Heart left ventricle (tissue), 16 donors: ENCODE results near the gene HIC1. TPM values are rescaled to one million over a fixed set of nuclear protein-coding genes. Genes with fewer than 3 reads are reported as not detected.

Experiments
- ATAC-seq, 4 donors: fragments of 200-7000 bp; cut with Tn5 transposase; one replicate each; pipeline ENCODE4 v1.9.1; 2020 to 2022; ENCODE audit warnings: moderate library complexity in 4 of 4, mild to moderate bottlenecking in 3 of 4, moderate number of reproducible peaks in 1 of 4
- DNase-seq, 5 donors: peaks; one replicate each; pipeline ENCODE4 v3.0.0-alpha.2; 2020
- H3K27ac ChIP-seq, 12 donors: fragments of 200-600 bp; sonication (generic) in 4 of 12; one replicate each; pipeline versions ENCODE4 v1.5.0 to v1.8.0; 2016 to 2022; ENCODE audit warnings: mild to moderate bottlenecking in 2 of 12
- H3K27me3 ChIP-seq, 9 donors: fragments of 200-600 bp; sonication (generic) in 2 of 9; one replicate each; pipeline versions ENCODE4 v1.5.1 to v1.8.0; 2016 to 2022; ENCODE audit warnings: mild to moderate bottlenecking in 3 of 9
- H3K36me3 ChIP-seq, 9 donors: fragments of 200-600 bp; sonication (generic) in 2 of 9; one replicate each; pipeline versions ENCODE4 v1.5.0 to v1.8.0; 2018 to 2022; ENCODE audit warnings: mild to moderate bottlenecking in 2 of 9
- H3K4me1 ChIP-seq, 12 donors: fragments of 200-600 bp; sonication (generic) in 4 of 12; one replicate each; pipeline versions ENCODE4 v1.5.0 to v1.8.0; 2016 to 2022; ENCODE audit warnings: mild to moderate bottlenecking in 3 of 12
- H3K4me3 ChIP-seq, 12 donors: fragments of 200-600 bp; sonication (generic) in 4 of 12; one replicate each; pipeline versions ENCODE4 v1.5.0 to v1.8.0; 2017 to 2022; ENCODE audit warnings: mild to moderate bottlenecking in 9 of 12, moderate library complexity in 4 of 12
- H3K9me3 ChIP-seq, 12 donors: fragments of 200-600 bp; sonication (generic) in 4 of 12; one replicate each; pipeline versions ENCODE4 v1.5.0 to v1.8.0; 2016 to 2022; ENCODE audit warnings: mild to moderate bottlenecking in 1 of 12
- POLR2A ChIP-seq, 2 donors: fragments of 450-650 bp; IDR thresholded peaks; one replicate each; pipeline ENCODE4 v1.6.1; 2017; ENCODE audit warnings: antibody characterized with exemption in 2 of 2, mild to moderate bottlenecking in 2 of 2, moderate library complexity in 2 of 2
- WGBS, 4 donors: extraction: QIAGEN DNeasy Blood & Tissue Kit in 2 of 4; methylation state at CpG; one replicate each; pipeline versions ENCODE4 v1.1.5 to v1.1.7; 2013 to 2018; 5-methylcytosine and 5-hydroxymethylcytosine counted together
- intact Hi-C, 10 donors: fragments of 100-400 bp; cut with DNase I; formaldehyde crosslinking; loops; one replicate each; pipeline versions ENCODE4 v1.11.1 to v1.14.2; 2022
- polyA plus RNA-seq, 2 donors: library from polyadenylated mRNA; stranded (reverse); fragments of 200-250 nt; gene quantifications; one replicate each; pipeline ENCODE4 v1.2.3, GENCODE V29; 2013
- total RNA-seq, 9 donors: library from RNA; depleted of rRNA in 2 of 9; stranded (reverse); fragments of >200 nt in 2 of 9; fragmentation: NEBNext Ultra II Directional in 3 of 9; extraction: Animal tissue kit (Norgen Biotek cat#: 25700) in 3 of 9; gene quantifications; one replicate each; pipeline versions ENCODE4 v1.1.0 to v1.2.4, GENCODE V29; 2016 to 2023
- TF ChIP-seq, protein P1 (sequence below), 12 donors: fragments of 200-600 bp; sonication (generic) in 4 of 12; IDR thresholded peaks; one replicate each; pipeline versions ENCODE4 v1.5.0 to v1.8.0; 2018 to 2022; ENCODE audit warnings: antibody characterized with exemption in 12 of 12, mild to moderate bottlenecking in 5 of 12
- donor health status: ischemic (EF 13 %, LVEDD 7.1; RV severe dilation, severe dysfunction).
- donor health status: healthy with polysubstance abuse.
- donor health status: DM: no; HTN: yes; CAD: no.
- donor health status: DM: no; HTN: no; CAD: no.
- donor health status: ischemic (EF 25% LVEDD 6.9; RV normal size, moderate dysfunction).
- donor health status: ischemic (EF 25% LVEDD 5.7; RV mildly dilated, moderate dysfunction).
- donor health status: healthy.
- donor health status: DM: yes; HTN: yes; CAD: no.
- donor health status: ischemic (EF 35%, LVEDD 5.7; RV mildly dilated, moderate dysfunction).
- donor health status: nonischemic (EF 11% LVEDD 7.7; RV severe dilation, severe dysfunction).
- donor health status: DM: yes; HTN: yes; CAD: no.
- donor health status: PGD.
- donor health status: ischemic (EF 29% LVEDD 5.4; RV normal size, mild dysfunction).
- donor health status: nonischemic (EF 23%, LVEDD 6.1; RV moderate dilation, normal function).

The HIC1 gene
- total and polyA plus RNA-seq, 11 donors, result 8.3 to 29.6 (median 14.2) TPM

DNA sequence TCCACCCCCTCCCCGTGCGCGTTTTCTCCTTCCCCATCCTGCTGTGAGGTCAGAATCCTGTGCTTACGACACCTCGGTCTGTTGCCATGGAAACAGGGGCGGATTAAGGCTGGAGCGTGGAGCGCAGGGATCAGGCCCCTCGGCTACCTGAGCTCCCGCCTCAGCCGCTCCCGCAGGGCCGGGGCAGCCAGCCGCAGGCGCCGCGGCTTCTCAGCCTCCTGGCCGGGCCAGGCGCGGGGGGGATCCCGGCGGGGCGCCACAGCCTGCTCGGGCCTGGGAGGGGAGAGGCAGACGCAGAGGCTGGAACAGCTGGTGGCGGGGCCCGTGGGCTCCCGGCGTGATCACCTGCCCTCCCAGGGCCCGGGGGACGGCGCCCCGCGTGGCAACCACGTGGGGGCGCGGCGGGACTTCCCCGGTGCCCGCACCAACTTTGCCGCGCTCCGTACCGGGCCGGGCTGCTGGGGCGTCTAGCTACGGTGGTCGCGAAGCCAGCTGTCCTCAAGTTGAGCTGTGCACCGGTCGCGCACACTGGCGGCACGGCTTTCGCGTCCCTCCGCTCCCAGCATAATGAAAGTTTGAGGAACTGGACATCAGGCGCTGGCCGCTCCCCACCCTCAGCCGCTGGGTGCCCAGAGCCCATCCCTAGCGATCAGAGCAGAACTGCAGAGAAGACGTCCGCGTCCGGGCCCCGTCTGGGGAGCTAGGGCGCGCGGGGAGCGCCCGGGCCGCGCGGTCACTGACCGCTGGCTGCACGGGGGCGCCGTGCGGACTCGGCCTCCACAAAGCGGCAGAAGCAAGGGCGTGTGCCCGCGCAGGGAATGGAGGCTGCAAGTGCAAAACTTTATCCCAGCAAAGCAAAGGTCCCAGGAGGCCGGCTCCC lies 31.0 kb upstream of the HIC1 start:
- intact Hi-C loops, result loop anchor here in 4 of 10 donors (2.0 to 10.0 kb wide), 5 partner anchors 52 to 369 kb away; partner anchors contain the start of gene WDR81 (in 1 of the 4)
- H3K27ac ChIP-seq, result peak overlapping the region in 2 of 12 donors; percentile 79 to 88
- TF ChIP-seq, protein P1, sequence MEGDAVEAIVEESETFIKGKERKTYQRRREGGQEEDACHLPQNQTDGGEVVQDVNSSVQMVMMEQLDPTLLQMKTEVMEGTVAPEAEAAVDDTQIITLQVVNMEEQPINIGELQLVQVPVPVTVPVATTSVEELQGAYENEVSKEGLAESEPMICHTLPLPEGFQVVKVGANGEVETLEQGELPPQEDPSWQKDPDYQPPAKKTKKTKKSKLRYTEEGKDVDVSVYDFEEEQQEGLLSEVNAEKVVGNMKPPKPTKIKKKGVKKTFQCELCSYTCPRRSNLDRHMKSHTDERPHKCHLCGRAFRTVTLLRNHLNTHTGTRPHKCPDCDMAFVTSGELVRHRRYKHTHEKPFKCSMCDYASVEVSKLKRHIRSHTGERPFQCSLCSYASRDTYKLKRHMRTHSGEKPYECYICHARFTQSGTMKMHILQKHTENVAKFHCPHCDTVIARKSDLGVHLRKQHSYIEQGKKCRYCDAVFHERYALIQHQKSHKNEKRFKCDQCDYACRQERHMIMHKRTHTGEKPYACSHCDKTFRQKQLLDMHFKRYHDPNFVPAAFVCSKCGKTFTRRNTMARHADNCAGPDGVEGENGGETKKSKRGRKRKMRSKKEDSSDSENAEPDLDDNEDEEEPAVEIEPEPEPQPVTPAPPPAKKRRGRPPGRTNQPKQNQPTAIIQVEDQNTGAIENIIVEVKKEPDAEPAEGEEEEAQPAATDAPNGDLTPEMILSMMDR (IDR thresholded peaks at IDR 0.05), result peak in 1 of 12 donors; percentile 2
- TF ChIP-seq POLR2A (IDR thresholded peaks at IDR 0.05), result no peak
- H3K4me1 ChIP-seq, result peaks cover 3 to 43% (median 26%) of the 10 kb centered on the region in 12 donors
- ATAC-seq (peak in 2 of 4 donors; percentile 4 to 13), DNase-seq (peak in 1 of 5 donors; percentile 57)
- H3K36me3 ChIP-seq, result no peaks in the 10 kb centered on the region
- WGBS, 4 donors, result 2 to 12% (median 4%) methylated on average over 27 to 85 of the region's 85 CpGs
- H3K27me3 ChIP-seq, result peaks cover 0 to 47% (median 0%) of the 10 kb centered on the region in 9 donors
- H3K4me3 ChIP-seq, result peak overlapping the region; percentile 35 to 85 (median 62)
- no peaks in the 10 kb centered on the region for H3K9me3 ChIP-seq

DNA sequence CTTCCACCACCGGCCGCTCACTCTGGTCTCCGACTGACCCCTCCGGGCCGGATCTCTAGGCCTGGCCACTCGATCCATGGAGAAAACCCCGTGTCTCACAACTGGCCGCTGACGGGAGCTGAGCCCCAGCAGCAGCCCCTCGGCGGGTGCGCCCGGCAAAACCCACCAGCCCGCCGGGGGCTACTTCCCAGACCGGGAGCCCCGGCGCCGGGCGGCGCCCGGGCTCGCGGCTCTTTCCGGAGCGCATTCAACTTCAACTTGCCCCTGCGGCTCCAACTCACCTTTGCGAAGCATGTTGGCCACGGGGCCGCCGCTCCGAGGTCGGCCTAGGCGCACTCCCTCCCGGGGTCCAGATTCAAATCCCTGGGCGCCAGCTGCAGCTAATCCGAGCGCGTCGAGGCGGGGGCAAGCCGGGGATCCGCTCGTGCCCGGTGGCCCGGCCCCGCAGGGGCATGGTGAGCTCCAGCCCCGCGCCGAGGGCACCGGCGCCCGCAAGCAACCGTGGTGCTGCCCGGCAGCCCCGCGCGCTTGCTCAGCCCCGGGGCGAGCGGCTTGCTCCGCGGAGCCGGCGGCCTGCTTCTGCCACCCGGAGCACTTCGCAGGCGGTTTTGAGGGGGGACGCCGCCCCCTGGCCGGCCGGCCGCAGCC lies 30.2 kb upstream of the HIC1 start:
- 1 to 4% (median 1%) methylated on average over 28 to 73 of the region's 73 CpGs for WGBS, 4 donors
- ATAC-seq (peak in 1 of 4 donors; percentile 2), DNase-seq (no peak)
- H3K4me1 ChIP-seq, result peaks cover 3 to 46% (median 29%) of the 10 kb centered on the region in 12 donors
- H3K4me3 ChIP-seq, result peak overlapping the region; percentile 35 to 85 (median 62)
- no peaks in the 10 kb centered on the region for H3K36me3 ChIP-seq
- no peaks in the 10 kb centered on the region for H3K9me3 ChIP-seq
- H3K27me3 ChIP-seq, result peaks cover 0 to 50% (median 0%) of the 10 kb centered on the region in 9 donors
- intact Hi-C loops, result loop anchor here in 6 of 10 donors (1.0 to 10.0 kb wide), 9 partner anchors 52 to 372 kb away; partner anchors contain the start of gene WDR81 (in 1 of the 6)
- TF ChIP-seq, protein P1 (IDR thresholded peaks at IDR 0.05), result no peak
- no peak for TF ChIP-seq POLR2A (IDR thresholded peaks at IDR 0.05)
- peak overlapping the region in 5 of 12 donors; percentile 58 to 88 (median 76) for H3K27ac ChIP-seq

DNA sequence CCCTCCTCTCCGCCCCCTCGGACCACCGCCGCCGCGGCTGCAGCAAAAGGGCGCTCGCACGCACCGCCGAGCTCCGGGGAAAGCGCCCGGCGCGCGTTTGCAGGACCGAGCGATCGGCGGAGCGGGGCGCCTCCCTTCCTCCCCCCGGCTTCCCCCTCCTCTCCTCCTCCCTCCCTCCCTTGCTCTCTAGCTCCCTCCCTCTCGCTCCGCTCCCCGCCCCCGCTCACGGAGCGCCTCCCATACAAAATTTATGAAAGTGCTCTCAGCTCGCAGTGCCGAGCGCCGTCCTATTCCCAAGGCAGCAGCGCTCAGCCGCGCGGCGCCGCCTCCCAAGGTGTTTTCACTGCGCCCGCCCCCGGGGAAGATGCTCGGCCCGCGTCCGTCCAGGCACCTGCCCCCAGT lies 29.7 kb upstream of the HIC1 start, which contains the start of gene RTN4RL1:
Gene RTN4RL1 (minus strand): TSS at position 115 of the 402 bp plus-strand sequence. CDS start 469 bp downstream, outside the sequence.
- Histone ChIP-seq H3K4me3 (peak within 1 kb of the TSS; percentile 35 to 85 (median 62)), H3K9me3 (no peaks in the 10 kb centered on the region), H3K4me1 (peaks cover 3 to 47% (median 29%) of the 10 kb centered on the region in 12 donors), H3K36me3 (no peaks in the 10 kb centered on the region), H3K27ac (peak within 1 kb of the TSS in 11 of 12 donors; percentile 39 to 88 (median 64)), H3K27me3 (peaks cover 0 to 51% (median 0%) of the 10 kb centered on the region in 9 donors)
- ATAC-seq (peak in 3 of 4 donors; percentile 12 to 67 (median 61)), DNase-seq (peak; percentile 64 to 82 (median 73))
- TF ChIP-seq POLR2A (IDR thresholded peaks at IDR 0.05), result no peak
- TF ChIP-seq, protein P1 (IDR thresholded peaks at IDR 0.05), result no peak
- 0 to 1% (median 0%) methylated on average over 29 to 47 of the region's 47 CpGs for WGBS, 4 donors
- intact Hi-C loops, result loop anchor here in 5 of 10 donors (1.0 to 10.0 kb wide), 9 partner anchors 53 to 373 kb away; partner anchors contain the start of gene WDR81 (in 1 of the 5)
